Activated CD4-positive, alpha-beta T cell treated with anti-CD3 and anti-CD28 coated beads, Interleukin-10, Interleukin-2, amounts not matched to agents 100 ng/mL and 50 ng/mL, durations not matched to agents 16 hours and 8 hours (primary cell): Measurements from ENCODE around the gene ATRNL1.

Experiments
- DNase-seq: peaks from one replicate; pipeline ENCODE4 v3.0.0-alpha.2; 2020

The ATRNL1 gene

GRCh38 chr10:115860182-115861107 lies 767.3 kb downstream of the ATRNL1 start:
- DNase-seq = no peak

- no peak for DNase-seq
These were observed 768.3 kb downstream of the ATRNL1 start for GRCh38 chr10:115861455-115861854.

- DNase-seq = no peak
These were observed 768.7 kb downstream of the ATRNL1 start for GRCh38 chr10:115861864-115862263.

GRCh38 chr10:115866174-115866573 lies 773.0 kb downstream of the ATRNL1 start:
- no peak for DNase-seq

GRCh38 chr10:115866691-115867090 lies 773.5 kb downstream of the ATRNL1 start:
- no peak for DNase-seq

- no peak for DNase-seq
These were observed 774.1 kb downstream of the ATRNL1 start for GRCh38 chr10:115867305-115867704.

GRCh38 chr10:115871855-115872254 lies 778.7 kb downstream of the ATRNL1 start:
- DNase-seq = no peak

- DNase-seq = no peak
These were observed 782.0 kb downstream of the ATRNL1 start for GRCh38 chr10:115875172-115875571.

- DNase-seq = no peak
These were observed 786.4 kb downstream of the ATRNL1 start for GRCh38 chr10:115879372-115880089.

- DNase-seq = no peak
These were observed 788.9 kb downstream of the ATRNL1 start for GRCh38 chr10:115882021-115882420.

- DNase-seq = no peak
These were observed 790.2 kb downstream of the ATRNL1 start for GRCh38 chr10:115883372-115883771.

- no peak for DNase-seq
These were observed 791.2 kb downstream of the ATRNL1 start for GRCh38 chr10:115884331-115884730.

- no peak for DNase-seq
These were observed 802.0 kb downstream of the ATRNL1 start for GRCh38 chr10:115895166-115895565.

- DNase-seq = no peak
These were observed 805.1 kb downstream of the ATRNL1 start for GRCh38 chr10:115898242-115898641.

- no peak for DNase-seq
These were observed 809.4 kb downstream of the ATRNL1 start for GRCh38 chr10:115902596-115902995.

GRCh38 chr10:115903207-115903606 lies 810.0 kb downstream of the ATRNL1 start:
- DNase-seq = no peak

GRCh38 chr10:115903845-115904244 lies 810.7 kb downstream of the ATRNL1 start:
- no peak for DNase-seq

- DNase-seq = no peak
These were observed 815.9 kb downstream of the ATRNL1 start for GRCh38 chr10:115909037-115909436.

GRCh38 chr10:115909962-115910731 lies 817.0 kb downstream of the ATRNL1 start:
- DNase-seq = no peak

- no peak for DNase-seq
These were observed 821.3 kb downstream of the ATRNL1 start for GRCh38 chr10:115914475-115914874.

- no peak for DNase-seq
These were observed 822.3 kb downstream of the ATRNL1 start for GRCh38 chr10:115915429-115915828.

- no peak for DNase-seq
These were observed 825.6 kb downstream of the ATRNL1 start for GRCh38 chr10:115918812-115919211.

GRCh38 chr10:115921795-115922194 lies 828.6 kb downstream of the ATRNL1 start:
- DNase-seq = no peak
